ENCODE results near the gene DIP2B. TPM values are rescaled to one million over a fixed set of nuclear protein-coding genes. Genes with fewer than 3 reads are reported as not detected.

The DIP2B gene
- total and polyA plus RNA-seq, 2 of the 13 experiments (the other 11 are each of a cell fraction or from before 2014, with no cell fraction given), result 32.1 to 35.8 TPM

- no peaks in the 10 kb centered on the region for H3K27me3 ChIP-seq (ENCODE audit: control insufficient read depth in 1 of 2, insufficient read depth in 2 of 2, low read length in 2 of 2)
- TF ChIP-seq ZNF75D (CRISPR knock-in tag; IDR thresholded peaks at IDR 0.05; ENCODE audit: borderline replicate concordance), result no peak
- no peak for TF ChIP-seq RAD51 (IDR thresholded peaks at IDR 0.05; ENCODE audit: borderline replicate concordance)
- no peak for TF ChIP-seq WIZ (CRISPR knock-in tag; IDR thresholded peaks at IDR 0.05)
- no peak for TF ChIP-seq ZNF878 (CRISPR knock-in tag; IDR thresholded peaks at IDR 0.05)
- TF ChIP-seq LRRFIP1 (CRISPR knock-in tag; conservative IDR thresholded peaks at IDR 0.05), result no peak
- TF ChIP-seq ZSCAN5A (CRISPR knock-in tag; IDR thresholded peaks at IDR 0.05; ENCODE audit: borderline replicate concordance), result no peak
- no peak for TF ChIP-seq PBX3 (CRISPR knock-in tag; IDR thresholded peaks at IDR 0.05; ENCODE audit: borderline replicate concordance)
- no peak for TF ChIP-seq ATM (IDR thresholded peaks at IDR 0.05; ENCODE audit: borderline replicate concordance)
- no peak for TF ChIP-seq ZFY (CRISPR knock-in tag; IDR thresholded peaks at IDR 0.05)
- no peak for TF ChIP-seq SIX1 (CRISPR knock-in tag; IDR thresholded peaks at IDR 0.05; ENCODE audit: borderline replicate concordance)
- in situ Hi-C loops (cut with HindIII; ENCODE audit: extremely low pct_ligation_motif_present, low pct_unique_long_range_greater_than_20kb) (no loop called here), intact Hi-C loops (cut with micrococcal nuclease; ENCODE audit: unreplicated experiment) (no loop called here)
- ATAC-seq, result no peak
- H3K4me2 ChIP-seq (ENCODE audit: low read depth, low read length), result no peak overlapping the region
- H2AFZ ChIP-seq (ENCODE audit: low read length), result no peak overlapping the region
- H3K4me1 ChIP-seq (ENCODE audit: insufficient read depth, low read length), result peaks cover 44% of the 10 kb centered on the region
- ChIA-PET CTCF (ENCODE audit: low intra/inter-chr PET ratio, low total read pairs) (no interaction called here), POLR2A (interaction anchor here (0.6 to 1.9 kb wide), 2 partner anchors 91 to 96 kb away, joined by 3 to 4 read pairs; partner anchors contain the start of gene DIP2B)
- no peak overlapping the region for H3K27ac ChIP-seq (ENCODE audit: extremely low read length, insufficient read depth, low read length)
- BruUV-seq (replicated peaks), result no TSS peak
- H3K36me3 ChIP-seq (replicated peaks in 1 of 2; ENCODE audit: control insufficient read depth in 1 of 2, insufficient read depth in 2 of 2, low read length in 2 of 2), result no peaks in the 10 kb centered on the region; a peak in 2 of 5 replicates
- no peak for FAIRE-seq
- no peak for DNase-seq (ENCODE audit: low spot score)
- no peak overlapping the region for H3K9ac ChIP-seq (ENCODE audit: insufficient read depth, low read depth, low read length)
- no peak overlapping the region for H3K4me3 ChIP-seq (replicated peaks in 1 of 3; ENCODE audit: insufficient read depth in 1 of 3, low read depth in 2 of 3, low read length in 3 of 3)
- WGBS (ENCODE audit: low lambda C conversion rate), result 92% methylated on average over 1 of the region's 1 CpG
- H3K9me3 ChIP-seq (ENCODE audit: low read length), result no peaks in the 10 kb centered on the region
- H3K79me2 ChIP-seq (ENCODE audit: insufficient read depth, low read length), result peaks cover 67% of the 10 kb centered on the region
- H4K20me1 ChIP-seq (ENCODE audit: insufficient read depth, low read length), result peaks cover 10% of the 10 kb centered on the region; the same call in 1 of the 2 replicates
Measured at GRCh38 chr12:50600364-50600763, 95.6 kb downstream of the DIP2B start.
